Measurements from ENCODE around the gene TPRN. TPM values are rescaled to one million over a fixed set of nuclear protein-coding genes. Genes with fewer than 3 reads are reported as not detected.

The TPRN gene
- total RNA-seq, 2 donors from 2014 or later: 134 to 154 TPM

DNA sequence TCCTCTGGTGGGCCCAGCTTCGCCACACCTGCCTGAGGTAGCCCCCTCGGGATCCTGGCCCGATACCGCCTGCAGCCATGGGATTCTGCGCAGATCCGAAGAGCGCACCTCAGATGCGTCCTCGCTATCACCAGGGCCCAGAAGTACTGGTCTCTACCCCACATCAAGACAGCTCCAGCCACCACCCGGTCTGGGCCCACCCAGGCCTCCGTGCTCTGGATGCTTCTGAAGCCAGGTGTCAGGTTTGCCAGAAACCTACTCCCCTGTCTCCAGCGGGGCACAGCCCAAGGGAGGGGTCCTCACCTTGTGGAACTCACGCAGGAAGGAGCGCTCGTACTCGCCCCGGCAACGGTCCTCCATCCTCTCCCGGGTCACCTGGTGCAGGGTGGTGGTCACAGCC lies 14.6 kb downstream of the TPRN start:
- intact Hi-C loops (cut with DNase I, micrococcal nuclease): no loop called here
- ATAC-seq (no peak), DNase-seq (peak in 1 of 2 donors; percentile 5)

GRCh38 chr9:137184881-137185660 lies 15.5 kb downstream of the TPRN start:
- ATAC-seq (no peak), DNase-seq (peak in 1 of 2 donors; percentile 6)
- intact Hi-C loops (cut with DNase I, micrococcal nuclease): no loop called here

GRCh38 chr9:137183980-137184595 lies 16.5 kb downstream of the TPRN start:
- no peak for DNase-seq
- intact Hi-C loops (cut with DNase I, micrococcal nuclease): no loop called here
- no peak for ATAC-seq

- intact Hi-C loops (cut with DNase I, micrococcal nuclease): no loop called here
- no peak for ATAC-seq
Observed at GRCh38 chr9:137182836-137183235, 17.7 kb downstream of the TPRN start.

DNA sequence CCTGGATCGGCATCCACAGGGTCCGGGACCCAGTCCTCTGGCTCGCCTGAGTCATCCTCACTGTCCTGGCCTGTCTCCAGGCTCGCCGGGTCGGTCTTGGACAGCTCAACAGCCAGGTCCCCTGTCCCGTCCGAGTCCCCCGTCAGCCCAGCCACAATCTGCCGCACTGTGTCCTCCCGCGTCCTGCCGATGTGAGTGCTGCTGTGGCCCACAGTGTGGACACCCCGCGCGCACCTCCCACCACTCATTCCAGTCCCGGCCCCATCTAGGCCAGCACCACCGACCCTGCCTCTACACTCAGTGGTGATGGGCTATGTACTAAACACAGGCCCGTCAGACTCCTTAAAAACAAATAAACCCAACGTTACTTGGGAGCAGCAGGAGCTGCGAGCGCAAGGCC lies 18.9 kb downstream of the TPRN start:
- ATAC-seq (no peak), DNase-seq (no peak)
- intact Hi-C loops (cut with DNase I, micrococcal nuclease): no loop called here

More at GRCh38 chr9:137182836-137183235, 17.7 kb downstream of the TPRN start:
- DNase-seq: no peak

DNA sequence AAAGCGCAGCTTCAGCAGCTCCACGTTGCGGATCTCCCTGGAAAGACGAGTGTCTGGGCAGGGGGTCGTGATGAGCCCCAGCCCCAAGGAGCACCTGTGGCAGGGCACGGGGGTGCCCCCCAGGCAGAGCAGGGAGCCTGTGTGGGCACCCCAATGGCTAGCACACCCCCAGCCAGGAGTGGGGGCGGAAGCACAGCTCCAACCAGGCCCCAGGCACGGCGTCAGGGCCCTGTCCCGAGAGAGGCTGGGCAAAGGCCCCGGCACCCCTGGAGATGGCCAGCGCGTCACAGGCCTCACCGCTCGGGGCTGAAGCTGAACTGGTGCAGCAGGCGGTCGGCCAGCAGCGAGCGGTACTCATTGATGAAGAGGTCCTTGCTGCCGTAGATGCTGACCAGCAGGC lies 20.1 kb downstream of the TPRN start:
- DNase-seq: no peak
- no peak for ATAC-seq
- intact Hi-C loops (cut with DNase I, micrococcal nuclease): no loop called here

DNA sequence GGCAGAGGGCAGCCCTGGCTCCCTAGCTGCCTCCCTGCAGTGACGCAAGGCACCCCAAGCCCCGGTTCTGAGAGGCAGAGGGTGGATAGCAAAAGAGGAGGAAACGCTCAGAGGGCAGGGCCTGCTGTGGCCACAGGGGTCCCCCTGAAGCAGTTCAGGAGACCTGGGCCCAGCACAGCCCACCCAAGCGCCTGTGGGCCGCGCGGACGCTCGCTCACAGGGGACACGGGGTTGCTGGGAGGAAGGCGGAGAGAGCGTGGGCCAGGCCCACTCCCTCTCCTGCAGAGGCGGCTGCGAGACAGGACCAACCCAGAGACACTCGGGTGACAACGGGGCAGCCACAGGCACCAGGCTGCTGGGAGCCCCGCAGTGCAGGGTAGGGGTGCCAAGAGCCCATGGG lies 20.8 kb downstream of the TPRN start:
- ATAC-seq (no peak), DNase-seq (no peak)
- intact Hi-C loops (cut with DNase I, micrococcal nuclease): loop anchor here in 1 of 2 donors (10.0 kb wide), 1 partner anchor 45 kb away; the partner anchor contains the start of genes CYSRT1, RNF208 and RNF224

DNA sequence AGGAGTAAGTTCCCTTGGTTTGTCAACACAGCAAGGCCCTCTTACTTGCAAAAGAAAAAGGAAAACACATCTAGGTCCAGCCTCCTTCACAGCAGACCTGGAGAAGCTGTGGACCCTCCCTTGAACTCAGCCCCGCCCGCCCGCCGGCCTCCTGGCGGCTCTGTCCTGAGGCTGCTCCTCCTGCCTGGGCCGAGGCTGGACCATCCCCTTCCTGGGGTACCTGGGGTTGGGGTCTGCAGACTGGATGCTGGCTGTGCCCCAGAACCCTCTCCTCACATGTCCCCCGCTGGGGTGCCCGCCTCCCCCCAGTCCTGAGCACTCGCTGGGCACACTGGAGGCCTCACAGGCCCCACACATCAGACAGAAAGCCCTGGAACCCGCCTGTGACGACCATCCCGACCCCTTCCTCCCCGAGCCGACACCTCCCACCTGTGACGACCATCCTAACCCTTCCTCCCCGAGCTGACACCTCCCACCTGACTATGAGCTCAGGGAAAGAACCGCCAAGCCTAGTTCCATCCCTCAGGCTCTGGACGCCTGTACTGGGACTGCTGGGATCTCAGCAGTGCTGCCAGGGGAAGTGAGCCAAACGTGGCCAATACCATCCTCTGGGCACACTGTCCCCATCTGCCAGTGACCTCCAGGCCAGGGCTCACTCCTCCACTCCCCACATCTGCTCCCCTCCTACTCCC lies 21.5 kb downstream of the TPRN start:
- no peak for ATAC-seq
- intact Hi-C loops (cut with DNase I, micrococcal nuclease): loop anchor here in 1 of 2 donors (10.0 kb wide), 1 partner anchor 46 kb away; the partner anchor contains the start of genes CYSRT1, RNF208 and RNF224

DNA sequence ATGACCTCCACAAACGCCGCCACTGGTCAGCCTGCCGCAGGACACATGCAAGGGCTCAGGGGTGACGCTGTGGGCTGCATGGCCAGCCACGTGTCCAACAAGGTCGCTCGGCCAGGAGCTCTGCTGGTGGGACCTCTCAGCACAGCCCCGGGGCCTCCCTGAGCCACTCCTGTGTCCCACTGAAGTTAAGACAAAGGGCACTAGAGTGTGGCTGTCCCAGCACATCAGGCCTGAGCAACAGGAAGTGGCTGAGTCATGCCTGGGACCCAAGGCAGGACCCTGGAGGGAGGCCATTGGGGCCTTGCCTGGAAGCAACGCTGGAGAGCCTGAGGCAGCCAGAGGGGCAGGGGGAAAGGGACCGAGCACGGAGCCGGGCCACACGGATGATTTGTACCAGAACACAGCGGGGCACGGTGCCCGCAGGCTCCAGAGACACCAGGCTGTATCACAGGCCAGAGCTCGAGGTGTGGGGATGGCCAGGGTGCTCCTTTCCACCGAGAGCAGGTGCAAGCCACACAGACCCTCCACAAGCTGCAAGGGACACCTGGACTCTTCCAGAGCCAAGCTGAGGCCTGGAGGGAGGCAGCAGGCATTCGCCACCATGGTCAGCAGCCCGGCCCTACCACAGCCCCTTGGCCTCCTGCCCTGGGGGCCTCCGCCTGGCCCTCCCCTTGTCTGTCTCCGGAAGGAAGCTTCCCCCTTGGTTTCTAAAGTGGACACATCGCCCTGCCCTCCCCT lies 22.2 kb downstream of the TPRN start:
- DNase-seq (no peak), ATAC-seq (no peak)
- intact Hi-C loops (cut with DNase I, micrococcal nuclease): loop anchor here in 1 of 2 donors (10.0 kb wide), 1 partner anchor 46 kb away; the partner anchor contains the start of genes CYSRT1, RNF208 and RNF224

More for the DNA sequence above, 21.5 kb downstream of the TPRN start:
- DNase-seq: no peak

DNA sequence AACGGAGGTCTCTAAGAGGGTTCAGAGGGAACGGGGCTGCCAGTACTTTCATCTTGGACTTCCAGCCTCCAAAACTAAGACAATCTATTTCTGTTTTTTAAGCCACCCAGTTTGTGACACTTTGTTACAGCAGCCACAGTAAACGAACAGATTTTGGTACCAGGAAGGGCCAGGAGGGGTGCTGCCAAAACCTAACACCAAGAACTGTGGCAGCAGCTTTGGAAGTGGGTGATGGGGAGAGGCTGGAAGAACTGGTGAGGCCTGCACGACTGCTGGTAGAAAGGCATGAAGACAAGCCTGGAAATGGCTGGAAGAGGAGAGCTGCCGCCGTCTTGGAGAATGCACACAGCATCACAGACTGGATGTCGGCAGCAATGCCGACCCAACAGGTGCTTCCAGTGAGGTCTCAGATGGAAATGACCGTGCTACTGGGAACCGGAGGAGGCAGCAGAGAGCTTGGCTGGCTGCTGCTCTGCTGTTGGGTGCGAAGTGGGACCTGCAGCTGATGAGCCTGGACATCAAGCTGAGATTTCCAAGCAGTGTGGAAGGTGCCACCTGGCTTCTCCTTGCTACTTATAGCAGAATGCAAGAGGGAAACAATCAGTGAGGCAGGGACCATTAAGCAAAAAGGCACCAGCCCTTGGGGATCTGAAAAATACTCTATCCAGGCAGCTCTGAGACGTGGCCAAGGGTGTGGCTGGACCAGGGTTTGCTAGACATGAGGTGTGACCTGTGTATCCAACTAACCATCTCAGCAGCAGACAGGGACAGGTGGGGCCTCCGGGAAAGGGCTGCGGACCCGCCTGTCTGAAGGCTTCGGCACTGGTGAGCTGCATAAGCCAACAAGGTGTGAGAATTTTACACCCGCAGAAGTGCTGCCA lies 24.0 kb downstream of the TPRN start:
- ATAC-seq: peak; percentile 71
- intact Hi-C loops (cut with DNase I, micrococcal nuclease): loop anchor here in 1 of 2 donors (10.0 kb wide), 1 partner anchor 48 kb away; the partner anchor contains the start of genes CYSRT1, RNF208 and RNF224

DNA sequence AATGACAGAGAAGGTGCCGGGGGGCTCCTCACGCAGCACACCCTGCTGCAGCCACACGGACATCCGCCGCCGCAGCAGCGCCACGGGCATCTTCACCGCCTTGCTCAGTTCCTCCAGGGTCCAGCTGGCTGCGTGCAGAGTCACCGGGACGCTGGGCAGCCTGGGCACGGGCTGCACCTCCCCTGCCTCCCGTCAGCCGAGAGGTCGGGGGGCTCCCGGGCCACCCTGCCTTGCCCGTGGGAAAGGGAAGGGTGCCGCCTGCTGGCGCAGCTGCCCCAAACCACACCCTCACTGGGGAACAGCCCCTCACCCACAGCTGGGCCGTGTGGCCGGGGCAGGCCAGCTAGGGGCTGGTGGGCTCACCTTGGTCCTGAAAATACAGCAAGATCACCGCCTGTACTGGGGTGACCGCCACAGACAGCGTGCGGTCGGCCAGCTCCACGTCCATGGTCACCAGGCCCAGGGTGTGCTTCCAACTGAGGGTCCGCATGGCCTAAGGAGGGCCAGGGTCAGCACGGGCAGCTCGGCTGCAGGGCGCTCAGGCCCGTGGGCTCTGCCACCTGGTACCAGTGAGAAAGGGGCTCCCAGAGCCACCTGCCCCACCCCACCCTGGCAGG lies 25.1 kb downstream of the TPRN start:
- no peak for DNase-seq
- intact Hi-C loops (cut with DNase I, micrococcal nuclease): loop anchor here in 1 of 2 donors (10.0 kb wide), 1 partner anchor 49 kb away; the partner anchor contains the start of genes CYSRT1, RNF208 and RNF224
- peak; percentile 35 for ATAC-seq

More for the DNA sequence above, 24.0 kb downstream of the TPRN start:
- peak in 1 of 2 donors; percentile 55 for DNase-seq

DNA sequence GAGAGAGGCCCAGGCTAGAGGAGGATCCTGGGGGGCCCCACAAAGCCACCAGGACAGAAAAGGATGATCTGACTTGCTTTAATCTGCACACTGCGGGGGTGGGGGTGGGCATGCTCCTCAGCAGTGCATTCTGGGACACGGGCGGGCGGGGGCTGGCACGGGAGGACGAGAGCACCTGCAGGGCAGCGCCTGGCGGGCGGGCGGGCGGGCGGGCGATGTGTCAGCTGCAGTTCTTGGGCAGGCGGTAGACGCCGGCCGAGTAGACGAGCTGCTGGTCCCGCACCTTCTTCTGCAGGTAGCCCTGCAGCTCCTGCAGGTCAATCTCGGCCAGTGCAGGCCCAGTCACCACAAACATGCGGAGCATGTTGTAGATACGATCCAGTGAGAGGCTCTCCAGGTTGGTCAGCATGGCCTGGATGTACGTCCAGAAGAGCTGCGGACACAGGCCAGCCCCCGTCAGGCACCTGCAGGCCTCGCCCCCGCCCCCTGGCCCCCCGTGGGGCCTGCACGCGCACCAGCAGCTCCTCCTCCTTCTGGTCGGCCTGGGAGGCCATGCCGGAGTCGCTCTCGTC lies 25.7 kb downstream of the TPRN start:
- no peak for DNase-seq
- intact Hi-C loops (cut with DNase I, micrococcal nuclease): loop anchor here in 1 of 2 donors (10.0 kb wide), 1 partner anchor 50 kb away; the partner anchor contains the start of genes CYSRT1, RNF208 and RNF224
- peak; percentile 15 for ATAC-seq

- no peak for ATAC-seq
- no peak for DNase-seq
- intact Hi-C loops (cut with DNase I, micrococcal nuclease): loop anchor here in 1 of 2 donors (10.0 kb wide), 1 partner anchor 51 kb away; the partner anchor contains the start of genes CYSRT1, RNF208 and RNF224
Observed at GRCh38 chr9:137173796-137174664, 26.5 kb downstream of the TPRN start.

GRCh38 chr9:137172901-137173795 lies 27.4 kb downstream of the TPRN start:
- DNase-seq (no peak), ATAC-seq (peak; percentile 19)
- intact Hi-C loops (cut with DNase I, micrococcal nuclease): loop anchor here in 1 of 2 donors (10.0 kb wide), 1 partner anchor 52 kb away; the partner anchor contains the start of genes CYSRT1, RNF208 and RNF224
